Upper lobe of left lung (tissue), 4 donors: ENCODE measurements around the gene LILRB3.

Experiments
- EP300 ChIP-seq, 4 donors: sonication (generic); formaldehyde crosslinking; IDR thresholded peaks; one replicate each; pipeline ENCODE4 v1.5.1; 2017; ENCODE audit warnings: antibody characterized with exemption in 4 of 4, control low read depth in 2 of 4
- POLR2A ChIP-seq, 4 donors: fragments of 450-650 bp; IDR thresholded peaks; one replicate each; pipeline ENCODE4 v1.5.1; 2016 to 2017; ENCODE audit warnings: antibody characterized with exemption in 4 of 4, mild to moderate bottlenecking in 2 of 4
- POLR2AphosphoS5 ChIP-seq, 2 donors: sonication (generic); formaldehyde crosslinking; IDR thresholded peaks; one replicate each; pipeline ENCODE4 v1.5.1; 2017; ENCODE audit warnings: antibody characterized with exemption in 2 of 2
- TF ChIP-seq, protein P1 (sequence below), 6 experiments: fragments of 450-650 bp in 4 of 6; fragments of 200-600 bp in 2 of 6; sonication (generic) in 2 of 6; IDR thresholded peaks; one replicate each; pipeline ENCODE4 v1.5.1; 2016 to 2019; ENCODE audit warnings: antibody characterized with exemption in 6 of 6

DNA sequence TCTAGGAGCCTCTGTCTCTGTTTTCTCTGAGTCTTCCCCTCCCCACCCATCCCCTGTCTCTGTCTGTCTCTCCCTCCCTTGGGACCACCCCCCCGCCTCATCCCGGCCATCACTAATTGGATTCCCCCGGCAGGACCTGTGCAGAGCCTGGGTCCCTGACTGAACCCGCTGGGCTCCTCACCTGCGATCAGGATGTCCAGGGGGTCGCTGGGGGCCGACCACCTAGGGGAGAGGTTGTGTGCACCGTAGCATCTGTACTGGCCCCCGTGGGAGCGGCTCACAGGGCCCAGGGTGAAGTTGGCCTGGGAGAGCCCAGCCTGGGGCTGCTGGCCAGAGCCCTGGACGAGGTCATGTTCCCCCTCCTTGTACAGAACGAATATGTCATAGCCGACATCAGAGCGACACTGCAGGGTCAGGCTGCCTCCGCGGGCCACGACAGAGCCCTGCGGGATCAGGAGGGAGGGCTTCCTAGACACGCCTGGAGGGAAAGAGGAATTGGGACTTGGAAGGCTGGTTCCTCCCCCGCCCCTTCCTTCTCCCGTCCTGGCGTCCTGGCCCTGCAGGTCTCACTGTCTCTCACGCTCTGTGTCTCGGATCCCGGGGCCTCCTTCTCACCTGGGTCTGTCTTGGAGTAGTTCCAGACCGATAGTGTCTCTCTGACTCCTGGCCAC lies 32.4 kb upstream of the LILRB3 start:
- TF ChIP-seq, protein P1, sequence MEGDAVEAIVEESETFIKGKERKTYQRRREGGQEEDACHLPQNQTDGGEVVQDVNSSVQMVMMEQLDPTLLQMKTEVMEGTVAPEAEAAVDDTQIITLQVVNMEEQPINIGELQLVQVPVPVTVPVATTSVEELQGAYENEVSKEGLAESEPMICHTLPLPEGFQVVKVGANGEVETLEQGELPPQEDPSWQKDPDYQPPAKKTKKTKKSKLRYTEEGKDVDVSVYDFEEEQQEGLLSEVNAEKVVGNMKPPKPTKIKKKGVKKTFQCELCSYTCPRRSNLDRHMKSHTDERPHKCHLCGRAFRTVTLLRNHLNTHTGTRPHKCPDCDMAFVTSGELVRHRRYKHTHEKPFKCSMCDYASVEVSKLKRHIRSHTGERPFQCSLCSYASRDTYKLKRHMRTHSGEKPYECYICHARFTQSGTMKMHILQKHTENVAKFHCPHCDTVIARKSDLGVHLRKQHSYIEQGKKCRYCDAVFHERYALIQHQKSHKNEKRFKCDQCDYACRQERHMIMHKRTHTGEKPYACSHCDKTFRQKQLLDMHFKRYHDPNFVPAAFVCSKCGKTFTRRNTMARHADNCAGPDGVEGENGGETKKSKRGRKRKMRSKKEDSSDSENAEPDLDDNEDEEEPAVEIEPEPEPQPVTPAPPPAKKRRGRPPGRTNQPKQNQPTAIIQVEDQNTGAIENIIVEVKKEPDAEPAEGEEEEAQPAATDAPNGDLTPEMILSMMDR (IDR thresholded peaks at IDR 0.05) = no peak
- TF ChIP-seq POLR2AphosphoS5 (IDR thresholded peaks at IDR 0.05) (no peak), POLR2A (IDR thresholded peaks at IDR 0.05) (no peak), EP300 (IDR thresholded peaks at IDR 0.05) (no peak)
